ENCODE measurements around the gene NRDC. TPM values are rescaled to one million over a fixed set of nuclear protein-coding genes. Genes with fewer than 3 reads are reported as not detected.

Gene NRDC
- total and polyA plus RNA-seq, 2 experiments from 2014 or later, result 129 to 217 TPM

GRCh38 chr1:51818487-51818886, 60.0 kb downstream of the NRDC start:
- peaks cover 16% of the 10 kb centered on the region; the same call in 1 of the 2 replicates for H3K36me3 ChIP-seq (ENCODE audit: insufficient read depth)
- H3K9me3 Mint-ChIP-seq, result no peaks in the 10 kb centered on the region
- no peaks in the 10 kb centered on the region for H3K4me1 ChIP-seq (ENCODE audit: insufficient read depth)
- H4K20me1 ChIP-seq (replicated peaks; ENCODE audit: insufficient read depth), result no peaks in the 10 kb centered on the region
- H3K4me2 ChIP-seq, result no peak overlapping the region
- H3K4me3 Mint-ChIP-seq, result no peak overlapping the region
- H3K4me1 Mint-ChIP-seq, result no peaks in the 10 kb centered on the region
- ATAC-seq (no peak), DNase-seq (ENCODE audit: low spot score) (no peak)
- no peak for TF ChIP-seq REST (IDR thresholded peaks at IDR 0.05; ENCODE audit: unreplicated experiment)
- no peak for TF ChIP-seq EZH2 (IDR thresholded peaks at IDR 0.05; ENCODE audit: low read depth, unreplicated experiment)
- TF ChIP-seq ZNF462 (CRISPR knock-in tag; IDR thresholded peaks at IDR 0.05), result no peak
- TF ChIP-seq ZNF114 (CRISPR knock-in tag; IDR thresholded peaks at IDR 0.05), result no peak
- no peak for TF ChIP-seq CREB1 (CRISPR knock-in tag; IDR thresholded peaks at IDR 0.05; ENCODE audit: low read depth)
- no peak for TF ChIP-seq STAT1 (IDR thresholded peaks at IDR 0.05; ENCODE audit: unreplicated experiment)
- TF ChIP-seq JUNB (IDR thresholded peaks at IDR 0.05; ENCODE audit: unreplicated experiment), result no peak
- no peak for TF ChIP-seq POLR2AphosphoS5 (IDR thresholded peaks at IDR 0.05; ENCODE audit: low read depth)
- TF ChIP-seq CTCF (conservative IDR thresholded peaks at IDR 0.05; ENCODE audit: low read depth in 2 of 2), result no peak
- TF ChIP-seq ZNF331 (CRISPR knock-in tag; IDR thresholded peaks at IDR 0.05; ENCODE audit: low read depth), result no peak
- TF ChIP-seq NANOG (IDR thresholded peaks at IDR 0.05; ENCODE audit: borderline replicate concordance), result no peak
- no peak overlapping the region for H2AFZ ChIP-seq
- H3F3A ChIP-seq (replicated peaks; ENCODE audit: low read depth), result no peaks in the 10 kb centered on the region
- H3K9me2 ChIP-seq (ENCODE audit: insufficient read depth), result no peaks in the 10 kb centered on the region
- H3K27ac ChIP-seq (ENCODE audit: low read depth), result no peak overlapping the region
- no peak overlapping the region for H3K27ac Mint-ChIP-seq
- H3K4me3 ChIP-seq, result no peak overlapping the region
- no peaks in the 10 kb centered on the region for H3K79me2 ChIP-seq (replicated peaks; ENCODE audit: insufficient read depth)
- H3K27me3 ChIP-seq (ENCODE audit: insufficient read depth), result no peaks in the 10 kb centered on the region
- peaks cover 20% of the 10 kb centered on the region for H3K36me3 Mint-ChIP-seq (ENCODE audit: low read depth)
- peaks cover 2% of the 10 kb centered on the region for H3K27me3 Mint-ChIP-seq (ENCODE audit: insufficient read depth, low read depth, poor library complexity)

Measured in GM23338 (cell line).